HCT116 (cell line): Measurements from ENCODE around the gene CEP112. TPM values are rescaled to one million over a fixed set of nuclear protein-coding genes. Genes with fewer than 3 reads are reported as not detected.

ENCODE experiments used
- ATAC-seq: fragments of 200-7000 bp; cut with Tn5 transposase; 2 replicates; pipeline ENCODE4 v1.9.1; 2020; ENCODE audit warnings: mild to moderate bottlenecking, moderate library complexity
- BruUV-seq: library from RNA; stranded (reverse); fragments of 400-500 nt; replicated peaks from 2 replicates; lab custom pipeline; 2021; lab: Mats Ljungman, UMichigan
- CTCF ChIA-PET: fragments of 300-600 bp; sonication (Branson Sonifier 250); formaldehyde crosslinking; loops from one replicate; lab custom pipeline; 2021; ENCODE audit warnings: antibody characterized with exemption; lab: Charles Lee
- POLR2A ChIA-PET: fragments of 300-600, 350-600 bp; sonication (Branson Sonifier 250); formaldehyde crosslinking; loops from one replicate; lab custom pipeline; 2021; ENCODE audit warnings: antibody characterized with exemption; lab: Charles Lee
- RAD21 ChIA-PET, 2 experiments: fragments of 300-600 bp; sonication (Branson Sonifier 250); formaldehyde crosslinking; loops; one replicate each; lab custom pipeline; 2023; ENCODE audit warnings: low total read pairs in 2 of 2; ENCODE audit not compliant: uncharacterized antibody in 2 of 2, unreplicated experiment in 2 of 2, low non-redundant PET in 1 of 2; lab: Charles Lee
- DNase-seq: peaks from one replicate; pipeline ENCODE4 v3.0.0-alpha.2; 2010; ENCODE audit warnings: low read depth, low spot score
- H2AFZ ChIP-seq: fragments of 200-600 bp; shearing (Covaris generic), sonication (generic); 2 replicates; pipeline ENCODE4 v1.6.1; 2017; ENCODE audit warnings: low read depth, mixed run types, mixed read lengths, antibody characterized with exemption, low read length; ENCODE audit not compliant: poor library complexity, severe bottlenecking
- H3K27ac ChIP-seq: 2 replicates; pipeline ENCODE4 v1.5.1; 2012; ENCODE audit warnings: low read depth, low read length
- H3K27me3 ChIP-seq: fragments of 200-600 bp; sonication (generic); 2 replicates; pipeline ENCODE4 v1.6.1; 2016; ENCODE audit warnings: mixed run types, low read length, mixed read lengths; ENCODE audit not compliant: insufficient read depth
- H3K36me3 ChIP-seq, 2 experiments: fragments of 200-500 bp in 1 of 2; fragments of 200-600 bp in 1 of 2; sonication (Bioruptor generic) in 1 of 2; sonication (generic) in 1 of 2; 2 replicates each; pipeline versions ENCODE4 v1.5.1 to v1.6.1; 2014 to 2016; ENCODE audit warnings: low read length in 2 of 2, inconsistent platforms in 1 of 2, mixed read lengths in 1 of 2, mixed run types in 1 of 2; ENCODE audit not compliant: insufficient read depth in 2 of 2, control insufficient read depth in 1 of 2
- H3K4me1 ChIP-seq, 2 experiments: fragments of 200-600 bp in 1 of 2; sonication (generic) in 1 of 2; 2 replicates each; pipeline versions ENCODE4 v1.5.1 to v1.6.1; 2012 to 2017; ENCODE audit warnings: low read length in 2 of 2, inconsistent platforms in 1 of 2, mild to moderate bottlenecking in 1 of 2, mixed read lengths in 1 of 2, mixed run types in 1 of 2, moderate library complexity in 1 of 2; ENCODE audit not compliant: insufficient read depth in 2 of 2, control insufficient read depth in 1 of 2
- H3K4me2 ChIP-seq: fragments of 200-600 bp; sonication (generic); 2 replicates; pipeline ENCODE4 v1.6.1; 2017; ENCODE audit warnings: mixed run types, low read length, mixed read lengths
- H3K4me3 ChIP-seq, 2 experiments: fragments of 200-600 bp in 1 of 2; sonication (generic) in 1 of 2; replicated peaks in 1 of 2; 2 replicates each; pipeline ENCODE4 v1.5.1; 2011 to 2016; ENCODE audit warnings: low read length in 2 of 2, control low read depth in 1 of 2, low read depth in 1 of 2, mild to moderate bottlenecking in 1 of 2, mixed read lengths in 1 of 2, mixed run types in 1 of 2
- H3K79me2 ChIP-seq: fragments of 200-600 bp; sonication (generic); 2 replicates; pipeline ENCODE4 v1.6.1; 2017; ENCODE audit warnings: mild to moderate bottlenecking, mixed run types, low read length, moderate library complexity, mixed read lengths; ENCODE audit not compliant: insufficient read depth
- H3K9ac ChIP-seq: fragments of 200-600 bp; sonication (generic); 2 replicates; pipeline ENCODE4 v1.6.1; 2016; ENCODE audit warnings: low read length, mixed read lengths
- H3K9me2 ChIP-seq: fragments of 200-600 bp; sonication (generic), shearing (Covaris generic); 2 replicates; pipeline ENCODE4 v1.6.1; 2017; ENCODE audit warnings: mixed run types, mild to moderate bottlenecking, moderate library complexity; ENCODE audit not compliant: insufficient read depth
- H3K9me3 ChIP-seq, 2 experiments: fragments of 200-500 bp in 1 of 2; fragments of 200-600 bp in 1 of 2; sonication (Bioruptor generic) in 1 of 2; sonication (generic) in 1 of 2; 2 replicates each; pipeline ENCODE4 v1.6.1; 2014 to 2017; ENCODE audit warnings: low read length in 2 of 2, mixed read lengths in 2 of 2, inconsistent platforms in 1 of 2, low read depth in 1 of 2, mild to moderate bottlenecking in 1 of 2, mixed run types in 1 of 2, moderate library complexity in 1 of 2; ENCODE audit not compliant: control insufficient read depth in 1 of 2, insufficient read depth in 1 of 2
- H4K20me1 ChIP-seq: fragments of 200-600 bp; sonication (generic), shearing (Covaris generic); 2 replicates; pipeline ENCODE4 v1.6.1; 2017; ENCODE audit warnings: mixed run types, mild to moderate bottlenecking, moderate library complexity; ENCODE audit not compliant: insufficient read depth
- ATF3 ChIP-seq: IDR thresholded peaks from 2 replicates; pipeline ENCODE4 v1.6.1; 2012
- CEBPB ChIP-seq: IDR thresholded peaks from 2 replicates; pipeline ENCODE4 v1.6.1; 2012; ENCODE audit warnings: low read depth
- CTCF ChIP-seq, 3 experiments: fragments of 200-600 bp in 1 of 3; sonication (generic) in 1 of 3; IDR thresholded peaks in 2 of 3; conservative IDR thresholded peaks in 1 of 3; 2 replicates each; pipeline ENCODE4 v1.5.1; 2012 to 2017; ENCODE audit warnings: low read depth in 2 of 3, low read length in 2 of 3, antibody characterized with exemption in 1 of 3, borderline replicate concordance in 1 of 3, control low read depth in 1 of 3, mild to moderate bottlenecking in 1 of 3, mixed read lengths in 1 of 3, mixed run types in 1 of 3, moderate library complexity in 1 of 3; ENCODE audit not compliant: insufficient read depth in 1 of 3
- EZH2 ChIP-seq: fragments of 200-600 bp; sonication (generic); IDR thresholded peaks from 2 replicates; pipeline ENCODE4 v1.6.1; 2017; ENCODE audit warnings: antibody characterized with exemption, mixed run types
- EZH2phosphoT487 ChIP-seq: fragments of 200-600 bp; IDR thresholded peaks from 2 replicates; pipeline ENCODE4 v1.6.1; 2018; ENCODE audit warnings: antibody characterized with exemption, borderline replicate concordance
- POLR2AphosphoS5 ChIP-seq: IDR thresholded peaks from 2 replicates; pipeline ENCODE4 v1.6.1; 2011; ENCODE audit warnings: mild to moderate bottlenecking, low read depth, low read length, moderate library complexity
- RAD21 ChIP-seq: IDR thresholded peaks from 2 replicates; pipeline ENCODE4 v1.6.1; 2012; ENCODE audit warnings: low read depth, mild to moderate bottlenecking
- SIN3A ChIP-seq: IDR thresholded peaks from 2 replicates; pipeline ENCODE4 v1.6.1; 2012; ENCODE audit warnings: low read depth
- SRF ChIP-seq: IDR thresholded peaks from 2 replicates; pipeline ENCODE4 v1.6.1; 2012; ENCODE audit warnings: low read depth
- YY1 ChIP-seq: IDR thresholded peaks from 2 replicates; pipeline ENCODE4 v1.6.1; 2011; ENCODE audit warnings: low read length, low read depth, moderate library complexity, mild to moderate bottlenecking; ENCODE audit not compliant: insufficient replicate concordance; ENCODE audit errors: extremely low read depth
- ZBTB33 ChIP-seq: IDR thresholded peaks from 2 replicates; pipeline ENCODE4 v1.6.1; 2011; ENCODE audit warnings: mild to moderate bottlenecking, low read length, moderate library complexity; ENCODE audit not compliant: insufficient replicate concordance; ENCODE audit errors: extremely low read depth
- ZFX ChIP-seq: fragments of 450-650 bp; IDR thresholded peaks from 2 replicates; pipeline ENCODE4 v1.6.1; 2017
- ZNF274 ChIP-seq: fragments of 200-500 bp; sonication (Bioruptor generic); IDR thresholded peaks from 2 replicates; pipeline ENCODE4 v1.6.1; 2014; ENCODE audit warnings: mild to moderate bottlenecking, low read depth, low read length, inconsistent platforms
- intact Hi-C: fragments of 100-400 bp; cut with micrococcal nuclease; formaldehyde crosslinking; loops from 2 replicates; pipeline ENCODE4 v1.10.0; 2022
- total RNA-seq: library from RNA; stranded (reverse); gene quantifications from one replicate; pipeline ENCODE4 v1.2.1, GENCODE V29; 2021; ENCODE audit not compliant: unreplicated experiment

The CEP112 gene
- total RNA-seq, 1 experiment from 2014 or later, result 10.9 TPM

- no peak for TF ChIP-seq ZBTB33
- TF ChIP-seq SRF, result no peak
- no peak for TF ChIP-seq CTCF (IDR thresholded peaks at IDR 0.05 in 2 of 3, conservative IDR thresholded peaks at IDR 0.05 in 1 of 3; ENCODE audit: borderline replicate concordance in 1 of 3, insufficient read depth in 1 of 3, low read depth in 2 of 3, low read length in 2 of 3)
- no peak for TF ChIP-seq ATF3
- TF ChIP-seq, all 23 proteins: peak for 0
These were observed 303.3 kb downstream of the CEP112 start (continued) for GRCh38 chr17:65888649-65889048.

GRCh38 chr17:65886315-65887245, 305.4 kb downstream of the CEP112 start:
- no peak for ATAC-seq
- H3K9me3 ChIP-seq, result no peaks in the 10 kb centered on the region
- H3K27ac ChIP-seq, result no peak overlapping the region
- H2AFZ ChIP-seq, result no peak overlapping the region
- H3K4me1 ChIP-seq, result no peaks in the 10 kb centered on the region
- ChIA-PET CTCF (no interaction called here), RAD21 (no interaction called here), POLR2A (no interaction called here)
- no peaks in the 10 kb centered on the region for H3K27me3 ChIP-seq
- H4K20me1 ChIP-seq, result no peaks in the 10 kb centered on the region
- H3K9me2 ChIP-seq, result no peaks in the 10 kb centered on the region
- BruUV-seq, result no TSS peak
- H3K4me3 ChIP-seq, result no peak overlapping the region
- no peaks in the 10 kb centered on the region for H3K79me2 ChIP-seq
- no peak for DNase-seq
- intact Hi-C loops, result no loop called here
- H3K4me2 ChIP-seq, result no peak overlapping the region
- no peak overlapping the region for H3K9ac ChIP-seq
- H3K36me3 ChIP-seq, result no peaks in the 10 kb centered on the region
- TF ChIP-seq POLR2AphosphoS5 (no peak), RAD21 (no peak), CTCF (IDR thresholded peaks at IDR 0.05 in 2 of 3, conservative IDR thresholded peaks at IDR 0.05 in 1 of 3; ENCODE audit: borderline replicate concordance in 1 of 3, insufficient read depth in 1 of 3, low read depth in 2 of 3, low read length in 2 of 3) (no peak), ZNF274 (no peak), SIN3A (no peak), EZH2phosphoT487 (no peak), YY1 (no peak), ZBTB33 (no peak), EZH2 (no peak), CEBPB (no peak), ZFX (no peak)
